Measurements from ENCODE around the gene CCR9. TPM values are rescaled to one million over a fixed set of nuclear protein-coding genes. Genes with fewer than 3 reads are reported as not detected.

CCR9 gene
- total RNA-seq, 1 donor from 2014 or later = not detected

DNA sequence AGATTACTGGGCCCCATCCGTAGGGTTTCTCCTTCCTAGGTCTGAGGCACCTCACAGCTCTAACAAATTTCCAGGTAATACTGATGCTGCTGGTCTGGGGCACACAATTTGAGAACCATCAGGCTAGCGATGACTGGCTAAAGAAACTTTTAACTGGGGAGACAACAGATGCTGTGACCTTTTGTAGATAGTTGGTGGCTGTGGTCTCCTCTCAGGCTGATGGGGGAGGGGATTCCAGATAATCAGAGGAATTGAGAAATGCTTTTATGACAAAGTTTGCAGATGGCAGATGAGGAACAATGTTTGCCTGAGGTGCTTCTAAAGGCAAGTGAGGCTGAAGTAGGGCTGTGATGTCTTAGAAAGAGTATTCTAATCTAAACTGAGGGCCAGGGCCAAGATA lies 13.8 kb upstream of the CCR9 start:
- DNase-seq = no peak

DNA sequence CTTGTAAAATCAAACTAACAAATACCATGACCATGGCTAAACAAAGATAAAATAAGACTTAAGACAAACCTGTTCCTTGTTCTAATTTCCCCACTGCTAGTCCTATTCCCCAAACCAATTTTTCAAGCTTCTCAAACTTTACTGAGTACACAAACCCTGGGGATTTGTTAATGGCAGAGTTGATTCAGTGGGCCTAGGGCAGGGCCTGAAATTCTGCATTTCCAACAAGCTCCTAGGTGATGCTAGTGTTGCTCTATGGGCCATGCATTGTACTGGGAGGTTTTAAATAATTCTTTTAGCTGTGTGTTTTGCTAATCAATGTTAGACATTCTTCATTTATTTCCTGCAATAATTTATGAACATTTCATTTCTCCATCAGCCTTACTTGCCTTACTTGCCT lies 13.3 kb upstream of the CCR9 start:
- DNase-seq = no peak

DNA sequence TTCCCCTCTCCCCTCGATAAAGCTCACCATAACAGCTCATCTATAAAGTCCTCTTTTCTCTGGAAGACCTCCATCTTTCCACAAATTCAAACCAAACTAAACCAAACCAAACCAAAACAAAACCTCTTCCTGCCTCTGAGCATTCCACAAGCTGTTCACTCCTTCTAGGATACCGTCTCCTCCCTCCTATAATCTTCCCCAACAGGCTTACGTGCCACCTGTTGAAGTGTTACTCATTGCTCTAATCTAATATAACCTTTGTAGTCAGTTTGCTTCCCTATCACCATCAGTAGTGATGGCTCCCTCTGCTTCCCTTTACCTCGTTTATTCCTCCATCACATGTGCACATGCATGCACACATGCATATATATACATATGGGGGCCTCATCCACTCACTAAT lies 12.7 kb upstream of the CCR9 start:
- DNase-seq = no peak

DNA sequence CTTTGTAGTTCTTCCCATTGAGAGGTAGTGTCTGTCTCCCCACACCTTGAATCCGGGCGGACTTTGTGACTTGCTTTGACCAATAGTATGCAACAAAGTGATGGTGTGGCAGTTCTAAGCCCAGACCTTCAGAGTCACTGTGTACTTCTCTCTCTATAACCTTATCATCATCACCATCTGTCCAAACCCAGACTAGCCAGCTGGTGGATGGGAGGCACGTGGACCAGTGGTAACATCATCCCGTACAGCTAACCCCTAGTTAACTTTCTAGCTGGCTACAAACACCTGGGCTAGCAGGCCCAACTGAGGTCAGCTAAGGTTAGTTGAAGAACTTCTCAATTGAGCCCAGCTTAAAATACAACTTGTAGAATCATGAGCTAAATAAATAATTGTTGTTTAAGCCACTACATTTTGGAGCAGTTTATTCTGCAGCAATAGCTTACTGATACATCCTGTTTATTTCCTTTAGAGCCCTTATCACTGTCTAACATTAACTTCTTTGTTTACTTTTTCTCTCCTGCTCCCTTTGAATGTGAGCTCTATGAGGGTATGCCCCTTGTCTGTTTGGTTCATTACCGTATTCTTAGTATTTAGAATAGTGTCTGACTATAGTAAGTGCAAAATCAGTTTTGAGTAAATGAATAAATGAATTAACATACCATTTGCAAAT lies 11.5 kb upstream of the CCR9 start:
- no peak for DNase-seq

DNA sequence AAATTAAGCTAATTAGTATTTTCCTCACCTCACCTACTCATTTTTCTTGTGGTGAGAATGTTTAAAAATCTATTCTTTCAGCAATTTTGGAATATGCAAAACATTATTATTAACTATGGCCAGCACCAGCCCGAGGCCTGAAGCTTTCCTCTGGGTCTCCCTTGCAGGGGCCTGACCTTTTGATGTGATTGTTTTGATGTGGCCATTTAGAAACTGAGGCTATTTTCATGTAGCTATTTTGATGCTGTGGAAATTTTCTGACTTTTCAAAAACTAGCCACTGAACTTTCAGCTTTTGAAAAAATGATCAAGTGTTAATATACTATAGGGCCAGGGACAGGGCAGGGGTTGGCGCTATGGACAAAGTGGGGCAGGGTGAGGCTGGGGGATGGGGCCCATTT lies 8.2 kb upstream of the CCR9 start:
- DNase-seq = no peak

DNA sequence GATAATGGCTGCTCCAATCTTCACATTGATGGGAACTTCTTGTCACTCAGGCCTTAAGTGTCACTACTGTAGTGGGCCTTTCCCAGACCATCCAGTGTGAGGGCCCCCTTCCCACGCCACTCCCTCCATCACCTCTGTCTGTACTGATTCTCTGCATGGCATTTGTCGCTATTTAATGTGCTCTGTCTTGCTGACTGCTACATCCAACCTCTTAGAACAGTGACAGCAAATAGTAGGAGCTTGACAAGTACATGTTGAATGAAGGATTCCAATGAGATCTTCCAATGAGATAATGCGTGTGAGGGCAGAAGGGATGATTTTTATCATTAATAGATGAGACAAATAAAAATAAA lies 5.6 kb upstream of the CCR9 start:
- DNase-seq = no peak

DNA sequence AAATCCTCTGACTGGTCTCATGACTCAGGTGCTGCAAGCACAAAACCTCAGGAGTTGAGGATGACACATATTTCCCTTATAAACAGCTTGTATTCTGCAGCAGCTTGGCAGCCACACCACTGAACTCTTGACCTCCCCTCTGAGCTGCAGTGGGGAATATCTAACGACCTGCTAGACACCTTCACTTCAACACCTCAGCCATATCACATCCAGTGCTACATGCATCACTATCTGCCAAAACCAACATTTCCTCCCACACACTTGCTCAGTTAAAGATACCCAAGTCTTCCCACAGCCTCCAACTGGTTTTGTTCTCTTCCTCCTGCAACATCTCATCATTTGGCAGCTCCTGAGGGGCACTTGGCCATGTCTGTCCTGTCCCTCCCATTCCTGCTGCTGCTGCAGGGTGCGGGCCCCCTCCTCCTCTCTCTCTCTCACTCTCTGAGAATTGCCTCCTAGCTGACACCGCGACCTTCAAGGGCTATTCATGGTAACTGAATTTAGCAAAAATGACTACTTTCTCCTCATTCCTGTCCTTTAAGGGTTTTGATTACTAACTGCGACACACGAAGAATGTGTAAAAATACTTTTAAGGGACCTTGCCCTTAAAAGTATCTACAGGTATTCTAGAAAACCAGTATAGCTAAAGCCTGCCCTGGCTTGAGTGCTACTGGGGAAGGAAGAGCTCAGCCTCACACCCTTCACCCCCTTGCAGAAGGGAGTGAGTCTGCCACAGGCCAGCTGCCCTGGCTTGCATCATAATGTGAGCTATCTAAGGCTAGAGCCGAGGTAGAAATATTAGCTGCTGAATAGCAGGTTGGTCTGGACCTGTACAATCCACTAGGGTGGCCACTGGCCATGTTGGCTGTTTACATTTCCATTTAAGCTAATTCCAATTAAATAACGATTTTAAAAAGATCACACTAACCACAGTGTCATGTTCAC lies 5.0 kb upstream of the CCR9 start:
- no peak for DNase-seq

DNA sequence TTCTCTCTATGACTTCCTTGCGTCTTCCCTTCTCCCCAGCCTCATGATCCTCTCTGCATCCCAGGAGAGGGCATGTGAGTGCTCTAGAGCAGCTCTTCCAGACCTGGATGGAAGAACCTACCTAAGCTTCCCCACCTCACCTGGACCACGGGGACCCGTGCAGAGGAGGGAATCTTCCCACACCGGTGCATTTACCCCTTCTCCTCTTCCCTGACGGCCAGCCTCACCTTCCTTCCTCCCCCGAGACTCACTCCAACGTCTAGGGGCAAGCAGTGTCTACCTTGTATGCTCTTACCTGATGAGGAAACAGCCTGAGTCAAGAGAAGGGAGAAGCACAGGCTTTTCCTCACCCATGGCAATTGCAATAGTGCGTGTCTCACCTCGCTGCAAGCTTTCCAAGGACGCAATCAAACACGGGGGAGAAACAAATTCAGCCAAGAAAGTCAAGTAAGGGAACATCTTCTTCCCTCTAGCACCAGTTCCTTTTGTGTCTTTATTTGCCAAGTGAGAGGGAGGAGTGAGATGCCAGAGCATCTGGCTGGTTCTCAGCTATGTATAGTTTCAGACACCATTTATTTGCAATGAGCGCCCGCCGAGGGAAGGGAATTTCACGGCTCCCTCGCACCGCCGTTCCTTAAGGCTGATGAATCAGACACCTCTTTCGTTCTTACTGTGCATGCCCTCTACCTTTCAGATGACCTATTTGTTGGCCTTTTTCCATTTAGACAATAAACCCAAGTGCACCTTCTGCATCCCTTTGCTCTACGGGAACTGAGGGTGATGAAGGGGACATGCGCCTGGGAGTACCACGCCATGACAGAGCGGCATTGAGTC lies 1.8 kb upstream of the CCR9 start:
- DNase-seq = no peak

DNA sequence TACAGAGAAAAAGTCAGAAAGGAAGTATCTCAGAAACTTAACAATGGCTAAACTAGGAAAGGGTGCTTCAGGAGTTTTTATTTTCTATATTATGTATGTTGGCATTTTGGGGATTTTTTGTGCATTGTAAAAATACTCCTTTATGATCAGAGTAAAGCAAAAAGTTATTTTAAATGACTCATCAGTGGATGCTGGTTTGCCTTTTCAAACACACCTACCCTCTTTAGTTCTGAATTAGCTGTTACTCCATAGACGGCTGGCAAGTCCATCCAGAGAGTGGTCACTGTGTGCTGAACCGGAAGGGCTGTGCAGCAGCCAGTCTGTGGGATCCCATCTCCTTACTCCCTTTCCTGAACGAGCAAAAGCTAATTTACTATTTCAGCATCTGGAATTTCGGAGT lies 942 bp downstream of the CCR9 start:
- no peak for DNase-seq

DNA sequence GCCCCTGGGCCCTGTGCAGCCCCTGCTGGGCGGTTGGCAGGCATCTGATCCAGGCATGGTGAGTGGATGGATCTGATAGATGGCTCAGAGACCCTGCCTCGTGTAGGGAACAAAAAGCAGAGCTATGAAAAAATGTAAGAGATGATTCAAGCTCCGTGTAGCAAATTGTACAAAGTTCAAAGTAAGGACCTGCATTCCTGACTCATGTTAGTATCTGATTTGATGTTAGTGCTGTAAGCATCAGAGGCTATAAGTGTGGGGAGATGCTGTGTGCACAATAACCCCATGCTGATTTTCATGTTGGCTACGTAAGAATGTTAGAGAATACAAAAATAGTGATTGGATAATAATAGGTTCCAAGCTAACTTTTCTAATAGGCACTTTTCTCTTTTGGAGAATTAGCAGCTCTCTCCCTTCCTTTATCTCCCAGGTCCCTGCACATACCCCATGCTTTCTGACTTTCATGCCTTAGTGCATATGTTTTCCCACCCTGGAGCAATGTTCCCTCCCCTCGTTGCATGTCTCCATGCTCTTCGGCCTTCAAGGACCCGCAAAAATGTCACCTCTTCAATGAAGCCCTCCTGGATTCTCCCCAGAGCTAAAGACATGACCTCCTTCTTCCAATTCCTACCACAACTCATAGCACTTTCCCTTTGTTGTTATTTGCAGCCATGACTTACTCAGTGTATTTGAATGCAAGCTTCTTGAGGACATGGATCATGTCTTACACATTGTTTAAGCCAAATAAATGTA lies 1.6 kb downstream of the CCR9 start:
- no peak for DNase-seq

DNA sequence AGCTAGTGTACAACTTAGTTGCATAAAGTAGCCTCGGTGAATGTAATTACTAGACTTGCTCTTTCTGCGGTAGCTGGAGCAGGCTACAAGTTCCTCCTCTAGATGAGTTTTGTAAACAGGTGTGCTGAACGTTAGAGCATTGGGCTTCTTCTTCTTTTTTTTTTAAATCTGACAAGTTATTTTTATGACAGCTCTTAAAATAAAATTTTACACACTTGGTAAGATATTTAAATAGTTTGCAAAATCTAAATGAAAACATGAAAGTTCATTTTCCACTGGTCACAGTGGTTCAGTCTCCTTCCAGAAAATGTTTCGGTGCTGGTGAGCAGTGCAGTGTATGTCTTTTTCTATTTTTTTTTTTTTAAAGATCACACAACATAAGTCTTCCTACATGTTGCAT lies 3.0 kb downstream of the CCR9 start:
- DNase-seq = no peak

DNA sequence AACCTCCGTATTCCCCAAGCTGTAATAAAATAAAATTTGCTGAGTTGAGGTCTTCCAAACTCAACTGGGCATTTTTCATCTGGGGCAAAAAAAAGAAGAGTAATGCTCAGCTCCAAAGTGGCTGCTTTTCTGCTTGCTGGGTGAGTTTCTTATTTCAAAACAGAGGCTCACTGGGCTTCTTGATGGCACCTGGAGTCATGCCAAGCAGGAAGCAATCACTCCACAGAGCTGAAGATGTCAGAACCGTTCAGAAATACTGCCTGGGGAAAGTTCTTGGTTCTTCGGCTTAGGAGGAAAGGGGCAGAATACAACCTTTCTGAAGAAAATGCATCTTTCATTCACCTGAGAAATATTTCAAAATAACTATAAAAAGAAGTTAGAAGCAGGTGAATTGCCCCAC lies 4.1 kb downstream of the CCR9 start:
- no peak for DNase-seq

DNA sequence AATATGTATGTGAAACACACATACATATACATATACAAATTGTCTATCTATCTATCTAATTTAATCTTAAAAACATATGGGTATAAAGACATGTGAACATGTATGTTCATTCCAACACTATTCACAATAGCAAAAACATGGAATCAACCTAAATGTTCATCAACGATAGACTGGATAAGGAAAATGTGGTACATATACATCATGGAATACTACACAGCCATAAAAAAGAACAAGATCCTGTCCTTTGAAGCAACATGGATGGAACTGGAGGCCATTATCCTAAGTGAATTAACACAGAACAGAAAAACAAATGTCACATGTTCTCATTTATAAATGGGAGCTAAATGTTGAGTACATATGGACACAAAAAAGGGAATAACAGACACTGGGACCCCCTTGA lies 5.8 kb downstream of the CCR9 start:
- no peak for DNase-seq

DNA sequence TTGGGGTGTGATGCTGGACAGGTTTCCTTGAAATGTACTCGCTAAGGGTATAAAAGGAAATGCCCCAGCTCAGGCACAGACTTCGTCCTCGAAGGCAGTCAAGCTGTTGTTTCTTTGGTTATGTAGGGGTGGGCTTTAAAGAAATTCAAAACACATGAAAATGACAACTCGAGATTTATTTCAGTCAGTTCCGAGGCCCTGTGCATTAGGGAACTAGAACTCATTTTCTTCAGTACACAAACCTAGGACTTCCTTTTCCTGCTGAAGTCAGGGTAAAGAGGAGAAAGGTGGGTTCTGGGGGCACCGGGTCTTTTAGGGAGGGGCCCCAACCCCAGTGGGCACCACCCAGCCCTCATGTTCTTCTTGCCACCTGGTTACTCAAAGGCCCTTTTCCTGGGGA lies 7.7 kb downstream of the CCR9 start:
- no peak for DNase-seq

DNA sequence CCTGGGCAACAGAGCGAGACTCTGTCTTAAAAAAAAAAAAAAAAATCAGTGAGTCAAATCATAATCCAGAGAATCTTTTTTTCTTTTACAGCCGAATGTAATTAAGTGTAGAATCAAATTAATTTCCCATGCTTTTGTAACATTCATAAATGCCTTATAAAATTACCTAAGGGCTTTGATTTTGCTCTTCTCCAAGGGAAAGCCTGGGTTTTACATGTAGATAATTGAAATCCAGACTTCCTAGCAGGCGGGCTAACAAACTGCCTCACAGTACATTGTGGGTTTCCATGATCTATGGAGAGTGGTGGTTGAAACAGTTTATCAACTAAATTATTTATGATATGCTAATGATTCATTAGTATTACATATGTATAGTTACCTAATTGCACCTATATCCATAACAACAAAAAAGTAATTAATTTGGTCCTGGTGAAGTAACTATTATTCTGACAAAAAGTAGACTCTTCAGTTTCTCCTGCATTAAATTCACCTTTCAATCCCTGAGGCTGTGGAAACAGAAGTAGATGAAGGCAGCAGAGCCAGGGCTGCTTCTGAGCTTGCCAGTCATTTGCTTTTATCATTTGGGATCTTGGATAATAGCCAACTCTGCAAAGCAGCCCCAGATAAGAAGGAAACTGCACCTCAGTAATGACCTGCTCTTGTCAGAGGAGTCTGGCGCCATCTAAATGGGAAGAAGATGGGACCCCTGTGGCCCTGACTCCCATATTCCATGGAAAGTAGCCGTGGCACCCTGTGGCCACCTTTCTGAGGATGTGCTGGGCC lies 9.5 kb downstream of the CCR9 start:
- DNase-seq = no peak

DNA sequence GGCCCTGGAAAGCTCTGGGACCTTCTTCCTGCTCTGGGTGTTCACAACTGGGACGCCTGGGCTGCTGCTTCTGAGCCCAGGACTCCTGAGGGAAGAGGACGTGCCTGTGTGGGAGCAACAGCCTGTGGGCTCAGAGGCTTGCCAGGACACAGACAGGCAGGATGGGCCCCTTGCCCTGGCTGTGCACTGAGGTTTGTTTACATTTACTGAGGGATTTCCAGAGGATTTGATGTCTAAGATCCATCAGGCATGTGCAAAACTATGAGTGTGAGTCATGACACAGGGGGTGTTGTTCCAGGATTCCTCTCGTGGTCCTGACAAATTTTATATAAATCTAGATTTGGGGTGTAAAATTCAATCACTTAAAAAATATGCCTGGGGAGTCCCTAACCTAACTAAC lies 10.6 kb downstream of the CCR9 start:
- no peak for DNase-seq

DNA sequence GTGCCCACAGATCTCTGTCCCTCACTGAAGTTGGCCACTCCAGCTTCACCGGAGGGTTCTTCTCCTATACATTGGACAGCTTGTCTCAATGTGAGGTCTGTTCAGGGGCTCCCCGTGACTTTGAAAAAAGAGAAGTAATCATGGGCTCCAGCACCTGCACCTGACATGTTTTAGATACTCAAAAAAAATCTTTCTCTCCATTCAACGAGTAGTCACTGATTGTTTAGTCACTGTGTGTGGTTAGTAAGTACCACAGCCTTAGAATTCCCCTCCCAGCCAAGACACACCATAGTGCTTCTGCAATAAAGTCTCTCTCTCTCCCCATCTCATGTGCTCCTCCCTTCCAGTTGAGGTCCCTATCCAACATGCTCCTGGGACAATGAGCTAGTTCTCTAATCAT lies 18.6 kb downstream of the CCR9 start:
- DNase-seq = no peak

DNA sequence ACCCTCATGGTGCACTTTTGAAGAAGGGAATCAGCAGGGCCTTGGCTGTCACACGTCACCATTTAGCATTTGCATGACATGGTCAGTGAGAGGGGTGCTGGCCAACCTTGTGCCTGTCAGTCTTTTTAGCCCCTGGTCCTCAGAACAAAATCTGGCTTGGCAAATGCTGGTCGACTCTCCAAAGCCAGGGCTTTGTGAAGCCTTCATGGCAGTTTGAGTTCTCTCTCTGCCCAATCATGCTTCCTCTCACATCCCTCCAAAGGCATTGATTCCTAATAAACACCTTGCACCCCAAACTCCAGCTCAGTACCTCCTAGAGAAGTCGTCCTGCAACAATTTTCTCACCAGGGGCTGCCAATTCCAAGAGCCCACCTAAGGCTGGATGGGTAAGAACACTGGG lies 19.4 kb downstream of the CCR9 start:
- DNase-seq = no peak

DNA sequence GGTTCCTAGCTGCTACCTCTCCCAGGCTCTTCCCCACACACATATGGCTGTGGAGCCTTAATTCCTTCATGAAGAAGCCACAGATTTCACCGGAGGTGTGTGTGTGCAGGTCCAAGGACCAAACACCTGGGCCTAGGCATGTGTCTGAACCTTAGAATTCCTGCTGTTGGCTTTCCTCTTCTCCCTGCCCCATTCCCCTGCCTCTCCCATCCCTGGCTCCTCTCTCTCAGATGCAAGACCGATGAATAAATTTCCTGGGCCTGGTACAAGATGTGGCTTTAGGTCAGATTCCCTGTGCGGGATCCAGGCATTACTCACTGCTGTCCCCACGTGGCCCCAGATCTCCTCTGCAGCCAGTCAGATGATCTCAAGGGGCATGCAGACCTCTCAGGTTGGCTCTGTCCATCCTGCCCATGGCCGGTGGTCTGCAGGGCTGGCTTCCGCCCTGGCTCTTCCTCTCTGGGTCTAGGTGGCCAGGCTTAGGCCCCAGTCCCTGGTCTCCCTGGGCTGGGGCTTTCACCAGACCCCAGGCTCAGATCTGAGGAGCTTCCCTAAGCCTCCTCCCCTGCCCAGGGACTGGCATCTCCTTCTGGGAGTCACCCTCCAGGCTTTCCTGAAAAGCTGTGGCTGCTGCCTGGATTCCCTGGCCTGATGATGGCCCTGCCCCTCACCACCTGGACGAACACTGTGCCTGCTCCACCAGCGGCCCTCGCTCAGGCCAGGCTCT lies 20.5 kb downstream of the CCR9 start:
- DNase-seq = no peak

DNA sequence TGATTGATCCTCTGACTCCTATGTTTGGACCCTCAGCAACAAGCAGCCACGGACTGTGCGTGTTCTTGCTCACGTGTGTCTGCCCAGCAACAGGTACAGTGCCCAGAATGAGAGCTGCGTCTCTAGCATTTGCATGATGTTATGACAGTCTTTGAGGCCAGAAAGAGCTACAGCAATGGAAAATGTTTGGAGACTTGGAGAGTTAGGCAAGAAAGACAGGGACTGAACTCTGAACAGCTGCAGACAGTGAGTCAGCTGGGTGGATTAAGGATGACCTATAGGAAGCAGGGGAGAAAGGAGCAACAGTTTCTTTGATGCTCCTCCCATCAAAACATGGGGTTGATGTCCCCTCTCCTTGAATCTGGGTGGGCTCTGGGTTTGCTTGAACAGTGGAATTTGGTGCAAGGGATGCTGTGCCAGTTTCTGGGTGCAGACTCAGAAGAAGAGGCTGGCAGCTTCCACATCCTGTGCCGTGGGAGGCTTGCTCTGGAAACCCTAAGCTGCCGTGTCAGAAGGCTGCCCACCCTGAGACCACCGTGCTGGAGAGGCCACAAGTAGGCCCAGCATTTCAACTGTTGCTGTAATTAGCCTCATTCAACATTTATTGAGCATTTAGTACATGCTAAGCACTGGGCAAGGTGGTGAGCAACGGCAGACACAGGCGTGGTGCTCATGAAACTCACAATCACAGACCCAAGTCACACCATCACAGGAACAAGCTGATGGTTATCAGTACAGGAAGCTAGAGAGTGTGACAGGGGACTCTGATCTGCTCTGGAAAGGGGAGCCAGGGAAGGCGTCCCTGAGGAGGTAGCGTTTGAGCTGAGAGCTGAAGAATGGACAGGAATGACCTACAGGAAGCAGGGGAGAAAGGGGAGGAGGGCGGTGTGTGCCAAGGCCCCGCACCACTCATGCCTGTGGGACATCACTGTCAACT lies 21.7 kb downstream of the CCR9 start:
- no peak for DNase-seq
